Measurements from ENCODE around the gene RALGDS.
"Not testable (repeated sequence)": the region's sequence is repeated elsewhere in the genome, so short reads cannot be mapped to it uniquely, and the experiment has no call there.

RALGDS gene

DNA sequence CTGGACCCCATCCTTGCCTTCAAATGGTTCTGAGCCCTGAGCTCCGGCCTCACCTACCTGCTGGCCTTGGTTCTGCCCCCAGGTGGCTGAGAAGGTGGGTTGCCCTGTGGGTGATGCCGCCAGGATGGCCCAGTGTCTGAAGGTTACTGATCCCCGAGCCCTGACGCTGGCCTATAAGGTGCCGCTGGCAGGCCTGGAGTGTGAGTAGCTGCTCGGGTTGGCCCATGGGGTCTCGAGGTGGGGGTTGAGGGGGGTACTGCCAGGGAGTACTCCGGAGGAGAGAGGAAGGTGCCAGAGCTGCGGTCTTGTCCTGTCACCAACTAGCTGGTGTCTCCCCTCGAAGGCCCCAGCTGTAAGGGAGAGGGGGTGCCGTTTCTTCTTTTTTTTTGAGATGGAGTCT is 54.0 kb downstream of the RALGDS start:
- DNase-seq (ENCODE audit: low read depth) = no peak

GRCh38 chr9:133066181-133066983 is 54.7 kb downstream of the RALGDS start:
- DNase-seq (ENCODE audit: low read depth) = no peak

GRCh38 chr9:133065070-133065388 is 56.0 kb downstream of the RALGDS start:
- DNase-seq (ENCODE audit: low read depth) = no peak

- DNase-seq (ENCODE audit: low read depth) = no peak
These were observed 56.6 kb downstream of the RALGDS start for GRCh38 chr9:133064241-133065069.

- DNase-seq (ENCODE audit: low read depth) = no peak
These were observed 57.4 kb downstream of the RALGDS start for GRCh38 chr9:133063500-133064231.

DNA sequence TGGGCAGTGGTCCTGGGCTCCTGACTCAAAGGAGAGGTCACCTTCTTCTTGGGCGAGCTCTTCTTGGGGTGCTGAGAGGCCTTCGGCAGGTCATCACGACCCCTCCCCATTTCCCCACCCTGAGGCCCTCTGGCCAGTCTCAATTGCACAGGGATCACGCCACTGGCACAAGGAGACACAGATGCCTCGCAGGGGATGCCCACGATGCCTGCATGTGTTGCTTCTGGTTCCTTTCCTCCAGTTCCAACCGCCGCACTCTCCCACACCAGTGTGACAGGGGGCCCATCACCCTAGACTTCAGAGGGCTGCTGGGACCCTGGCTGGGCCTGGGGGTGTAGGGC is 57.9 kb downstream of the RALGDS start:
- DNase-seq (ENCODE audit: low read depth) = no peak

DNA sequence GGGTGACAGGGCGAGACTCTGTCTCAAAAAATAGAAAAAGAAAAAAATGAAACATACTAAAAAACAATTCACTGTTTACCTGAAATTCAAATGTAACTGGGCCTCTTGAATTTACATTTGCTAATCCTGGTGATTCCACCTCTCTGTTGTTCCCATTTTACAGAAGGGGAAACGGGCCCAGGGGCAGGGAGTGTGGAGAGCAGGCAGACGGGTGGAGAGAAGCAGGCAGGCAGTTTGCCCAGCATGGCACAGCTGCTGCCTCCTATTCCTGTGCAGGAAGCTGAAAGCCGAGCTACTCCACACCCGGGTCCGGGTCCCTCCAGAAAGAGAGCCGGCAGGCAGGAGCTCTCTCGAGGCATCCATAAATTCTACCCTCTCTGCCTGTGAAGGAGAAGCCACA is 58.5 kb downstream of the RALGDS start:
- DNase-seq (ENCODE audit: low read depth) = not testable (repeated sequence)

DNA sequence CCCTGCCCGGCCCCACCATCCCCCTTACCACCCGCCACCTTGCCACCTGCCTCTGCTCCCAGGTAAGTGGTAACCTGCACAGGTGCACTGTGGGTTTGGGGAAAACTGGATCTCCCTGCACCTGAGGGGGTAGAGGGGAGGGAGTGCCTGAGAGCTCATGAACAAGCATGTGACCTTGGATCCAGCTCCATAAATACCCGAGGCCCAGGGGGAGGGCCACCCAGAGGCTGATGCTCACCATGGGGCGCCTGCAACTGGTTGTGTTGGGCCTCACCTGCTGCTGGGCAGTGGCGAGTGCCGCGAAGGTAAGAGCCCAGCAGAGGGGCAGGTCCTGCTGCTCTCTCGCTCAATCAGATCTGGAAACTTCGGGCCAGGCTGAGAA is 59.3 kb downstream of the RALGDS start, which contains the start of gene CEL:
Gene CEL, plus strand, starts transcription at position 218 of the 382 bp plus-strand sequence. Its CDS starts 22 bp downstream, at position 240.
- not testable (repeated sequence) for DNase-seq (ENCODE audit: low read depth)

DNA sequence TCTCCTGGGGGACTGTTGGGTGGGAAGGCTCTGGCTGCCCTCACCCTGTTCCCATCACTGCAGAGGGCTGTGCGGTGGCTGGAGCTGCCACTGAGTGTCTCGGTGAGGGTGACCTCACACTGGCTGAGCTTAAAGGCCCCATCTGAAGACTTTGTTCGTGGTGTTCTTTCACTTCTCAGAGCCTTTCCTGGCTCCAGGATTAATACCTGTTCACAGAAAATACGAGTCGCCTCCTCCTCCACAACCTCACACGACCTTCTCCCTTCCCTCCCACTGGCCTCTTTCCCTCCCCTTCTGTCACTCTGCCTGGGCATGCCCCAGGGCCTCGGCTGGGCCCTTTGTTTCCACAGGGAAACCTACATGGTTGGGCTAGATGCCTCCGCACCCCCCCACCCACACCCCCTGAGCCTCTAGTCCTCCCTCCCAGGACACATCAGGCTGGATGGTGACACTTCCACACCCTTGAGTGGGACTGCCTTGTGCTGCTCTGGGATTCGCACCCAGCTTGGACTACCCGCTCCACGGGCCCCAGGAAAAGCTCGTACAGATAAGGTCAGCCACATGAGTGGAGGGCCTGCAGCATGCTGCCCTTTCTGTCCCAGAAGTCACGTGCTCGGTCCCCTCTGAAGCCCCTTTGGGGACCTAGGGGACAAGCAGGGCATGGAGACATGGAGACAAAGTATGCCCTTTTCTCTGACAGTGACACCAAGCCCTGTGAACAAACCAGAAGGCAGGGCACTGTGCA is 59.8 kb downstream of the RALGDS start:
- DNase-seq (ENCODE audit: low read depth) = not testable (repeated sequence)

DNA sequence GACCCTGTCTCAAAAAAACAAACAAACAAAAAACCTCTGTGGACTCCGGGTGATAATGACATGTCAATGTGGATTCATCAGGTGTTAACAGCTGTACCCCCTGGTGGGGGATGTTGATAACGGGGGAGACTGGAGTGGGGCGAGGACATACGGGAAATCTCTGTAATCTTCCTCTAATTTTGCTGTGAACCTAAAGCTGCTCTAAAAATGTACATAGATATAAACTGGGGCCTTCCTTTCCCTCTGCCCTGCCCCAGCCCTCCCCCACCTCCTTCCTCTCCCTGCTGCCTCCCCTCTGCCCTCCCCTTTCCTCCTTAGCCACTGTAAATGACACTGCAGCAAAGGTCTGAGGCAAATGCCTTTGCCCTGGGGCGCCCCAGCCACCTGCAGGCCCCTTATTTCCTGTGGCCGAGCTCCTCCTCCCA is 60.6 kb downstream of the RALGDS start:
- no peak for DNase-seq (ENCODE audit: low read depth)

DNA sequence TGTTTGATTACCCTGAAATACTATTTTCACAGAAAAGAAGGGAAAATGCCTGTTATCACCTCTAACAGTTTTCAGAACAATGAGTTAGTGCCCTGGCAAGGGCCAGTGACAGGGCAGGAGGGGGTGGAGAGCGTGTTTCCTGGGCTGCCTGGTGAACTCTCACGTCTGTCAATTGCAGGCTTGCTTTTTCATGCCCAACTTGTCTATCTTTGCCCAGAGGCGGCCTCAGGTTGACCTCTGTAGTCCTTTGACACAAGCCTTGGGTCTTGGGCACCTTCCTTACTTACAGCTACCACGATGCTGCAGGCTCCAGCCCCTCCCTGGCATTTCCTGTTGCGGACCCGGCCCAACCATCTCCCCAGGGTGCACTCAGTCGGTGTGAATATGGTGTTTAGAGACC is 61.4 kb downstream of the RALGDS start:
- DNase-seq (ENCODE audit: low read depth) = no peak

- DNase-seq (ENCODE audit: low read depth) = no peak
These were observed 62.3 kb downstream of the RALGDS start for GRCh38 chr9:133058550-133059320.

- DNase-seq (ENCODE audit: low read depth) = no peak
These were observed 63.0 kb downstream of the RALGDS start for GRCh38 chr9:133058071-133058470.

- no peak for DNase-seq (ENCODE audit: low read depth)
These were observed 63.5 kb downstream of the RALGDS start for GRCh38 chr9:133057553-133057952.

DNA sequence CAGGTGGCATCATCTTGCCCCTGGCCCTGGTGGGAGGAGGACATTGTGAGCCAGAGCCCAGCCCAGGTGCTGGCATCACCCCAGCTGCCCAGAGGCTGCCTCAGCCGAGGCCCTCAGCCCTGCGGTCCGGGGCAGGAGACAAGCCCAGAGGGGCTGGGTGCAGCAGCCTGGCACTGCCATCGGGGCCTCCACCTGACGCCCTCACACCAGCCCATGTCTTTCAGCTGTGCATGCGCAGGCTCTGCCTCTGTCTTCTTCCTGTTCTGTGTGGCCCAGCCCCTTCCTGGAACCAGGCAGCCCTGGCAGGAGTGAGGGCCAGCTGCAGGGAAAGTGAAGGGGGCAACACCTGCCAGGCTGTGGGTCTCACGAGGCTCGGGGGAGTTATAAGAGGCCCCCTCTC is 64.0 kb downstream of the RALGDS start:
- DNase-seq (ENCODE audit: low read depth) = no peak

- no peak for DNase-seq (ENCODE audit: low read depth)
These were observed 64.5 kb downstream of the RALGDS start for GRCh38 chr9:133056533-133056932.

DNA sequence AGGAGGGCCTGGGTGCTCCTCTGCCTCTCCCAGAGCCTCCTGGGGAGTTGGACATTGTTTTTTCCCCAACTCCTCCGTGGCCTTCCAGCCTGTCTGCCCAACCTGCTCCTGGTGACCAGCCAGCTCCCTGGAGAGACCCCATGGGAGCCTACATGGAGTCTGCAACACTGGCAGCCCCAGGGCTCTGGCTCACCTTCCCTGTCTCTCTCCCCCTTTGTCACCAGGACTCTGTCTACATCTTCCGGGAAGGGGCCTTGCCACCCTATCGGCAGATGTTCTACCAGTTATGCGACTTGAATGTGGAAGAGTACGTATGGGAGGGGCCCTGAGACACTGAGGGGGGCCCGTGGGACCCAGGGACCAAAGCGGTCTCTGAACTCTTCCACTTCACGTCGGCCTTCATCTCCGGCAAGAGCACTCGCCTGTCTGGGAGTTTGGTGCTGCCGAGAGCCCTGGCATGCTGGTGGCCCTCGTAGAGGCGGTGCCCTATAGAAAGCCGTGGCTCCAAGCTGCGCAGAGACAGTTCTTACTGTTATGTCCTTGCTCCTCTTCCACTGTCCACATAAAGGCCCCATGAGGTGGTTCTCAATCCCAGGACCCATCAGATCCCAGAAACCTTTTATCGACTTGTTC is 65.1 kb downstream of the RALGDS start:
- no peak for DNase-seq (ENCODE audit: low read depth)

- DNase-seq (ENCODE audit: low read depth) = no peak
These were observed 66.1 kb downstream of the RALGDS start for GRCh38 chr9:133054966-133055365.

- no peak for DNase-seq (ENCODE audit: low read depth)
These were observed 66.7 kb downstream of the RALGDS start for GRCh38 chr9:133054194-133054890.

GRCh38 chr9:133051966-133052539 is 69.0 kb downstream of the RALGDS start:
- no peak for DNase-seq (ENCODE audit: low read depth)
